HEK293T (cell line): ENCODE data around the gene VPS26A.
"Not testable (repeated sequence)": the region's sequence is repeated elsewhere in the genome, so short reads cannot be mapped to it uniquely, and the experiment has no call there.

Source experiments
- CTCF ChIA-PET: fragments of 350-600 bp; formaldehyde crosslinking; extraction: SDS; loops from one replicate; lab custom pipeline; 2021; ENCODE audit warnings: antibody characterized with exemption, inconsistent platforms; lab: Yijun Ruan, JAX
- POLR2A ChIA-PET: fragments of 350-600 bp; formaldehyde crosslinking; extraction: SDS; loops from one replicate; lab custom pipeline; 2020; ENCODE audit warnings: antibody characterized with exemption, inconsistent platforms; lab: Yijun Ruan, JAX
- DNase-seq: peaks from one replicate; pipeline ENCODE4 v3.0.0; 2012; ENCODE audit warnings: mixed read lengths; ENCODE audit errors: extremely low spot score
- ARNT ChIP-seq: fragments of 450-650 bp; IDR thresholded peaks from 2 replicates; pipeline ENCODE4 v1.6.1; 2017; ENCODE audit warnings: mild to moderate bottlenecking
- BHLHE40 ChIP-seq: fragments of 450-650 bp; IDR thresholded peaks from 2 replicates; pipeline ENCODE4 v1.6.1; 2016; ENCODE audit warnings: mild to moderate bottlenecking, moderate library complexity, borderline replicate concordance
- CTBP1 ChIP-seq: fragments of 450-650 bp; IDR thresholded peaks from 2 replicates; pipeline ENCODE4 v1.6.1; 2016; ENCODE audit warnings: borderline replicate concordance
- ELF4 ChIP-seq: fragments of 450-650 bp; IDR thresholded peaks from 2 replicates; pipeline ENCODE4 v1.6.1; 2017; ENCODE audit warnings: antibody characterized with exemption
- FOXA1 ChIP-seq: fragments of 450-650 bp; IDR thresholded peaks from 2 replicates; pipeline ENCODE4 v1.6.1; 2016; ENCODE audit warnings: mild to moderate bottlenecking
- FOXK2 ChIP-seq: fragments of 450-650 bp; IDR thresholded peaks from 2 replicates; pipeline ENCODE4 v1.6.1; 2016; ENCODE audit warnings: mild to moderate bottlenecking
- FOXM1 ChIP-seq: fragments of 450-650 bp; IDR thresholded peaks from 2 replicates; pipeline ENCODE4 v1.6.1; 2017; ENCODE audit warnings: mild to moderate bottlenecking, borderline replicate concordance
- HDGF ChIP-seq: fragments of 450-650 bp; IDR thresholded peaks from 2 replicates; pipeline ENCODE4 v1.6.1; 2017; ENCODE audit warnings: antibody characterized with exemption, borderline replicate concordance
- L3MBTL2 ChIP-seq: fragments of 450-650 bp; conservative IDR thresholded peaks from 2 replicates; pipeline ENCODE4 v1.6.1; 2016; ENCODE audit warnings: mild to moderate bottlenecking
- LEF1 ChIP-seq: fragments of 450-650 bp; IDR thresholded peaks from 2 replicates; pipeline ENCODE4 v1.6.1; 2017; ENCODE audit warnings: mild to moderate bottlenecking, borderline replicate concordance
- NFRKB ChIP-seq: fragments of 450-650 bp; IDR thresholded peaks from 2 replicates; pipeline ENCODE4 v1.6.1; 2016; ENCODE audit warnings: mild to moderate bottlenecking, moderate library complexity
- PKNOX1 ChIP-seq: fragments of 450-650 bp; IDR thresholded peaks from 2 replicates; pipeline ENCODE4 v1.6.1; 2016
- SP1 ChIP-seq: fragments of 450-650 bp; IDR thresholded peaks from 2 replicates; pipeline ENCODE4 v1.6.1; 2017
- SUZ12 ChIP-seq: fragments of 450-650 bp; IDR thresholded peaks from 2 replicates; pipeline ENCODE4 v1.6.1; 2016; ENCODE audit warnings: mild to moderate bottlenecking
- TARDBP ChIP-seq: fragments of 450-650 bp; IDR thresholded peaks from 2 replicates; pipeline ENCODE4 v1.6.1; 2016
- ZNF384 ChIP-seq: fragments of 450-650 bp; IDR thresholded peaks from 2 replicates; pipeline ENCODE4 v1.6.1; 2016

Gene VPS26A

GRCh38 chr10:69146759-69147158 lies 22.8 kb downstream of the VPS26A start:
- no peak for TF ChIP-seq LEF1
- no peak for TF ChIP-seq L3MBTL2
- no peak for TF ChIP-seq CTBP1
- TF ChIP-seq ELF4, result no peak
- TF ChIP-seq TARDBP, result no peak
- TF ChIP-seq PKNOX1, result no peak
- TF ChIP-seq FOXM1, result no peak
- no peak for TF ChIP-seq SUZ12
- TF ChIP-seq ZNF384, result no peak
- TF ChIP-seq HDGF, result no peak
- TF ChIP-seq ARNT, result no peak
- no peak for TF ChIP-seq NFRKB
- no peak for TF ChIP-seq FOXK2
- TF ChIP-seq FOXA1, result no peak
- no peak for TF ChIP-seq SP1
- no peak for TF ChIP-seq BHLHE40
- no peak for DNase-seq
- POLR2A ChIA-PET, result no interaction called here
- CTCF ChIA-PET, result no interaction called here

- DNase-seq, result no peak
- CTCF ChIA-PET, result no interaction called here
- TF ChIP-seq FOXM1 (no peak), SUZ12 (no peak), ARNT (no peak), LEF1 (no peak), NFRKB (no peak), TARDBP (no peak)
- POLR2A ChIA-PET, result no interaction called here
These were observed 28.0 kb downstream of the VPS26A start for GRCh38 chr10:69151984-69152383.

DNA sequence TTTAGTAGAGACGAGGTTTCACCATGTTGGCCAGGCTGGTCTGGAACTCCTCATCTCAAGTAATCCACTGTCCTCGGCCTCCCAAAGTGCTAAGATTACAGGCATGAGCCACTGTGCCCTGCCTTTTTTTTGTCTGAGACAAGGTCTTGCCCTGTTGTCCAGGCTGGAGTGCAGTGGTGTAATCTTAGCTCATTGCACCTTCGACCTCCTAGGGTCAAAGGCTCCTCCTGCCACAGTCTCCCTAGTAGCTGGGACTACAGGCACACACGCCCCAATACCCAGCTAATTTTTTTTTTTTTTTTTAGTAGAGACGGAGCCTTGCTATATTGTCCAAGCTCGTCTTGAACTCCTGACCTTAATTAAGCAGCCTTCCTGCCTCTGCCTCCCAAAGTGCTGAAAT lies 29.2 kb downstream of the VPS26A start:
- no peak for DNase-seq
- ChIA-PET CTCF (no interaction called here), POLR2A (no interaction called here)
- TF ChIP-seq ELF4, result no peak
- no peak for TF ChIP-seq FOXM1
- no peak for TF ChIP-seq SUZ12
- TF ChIP-seq ZNF384, result no peak
- TF ChIP-seq FOXK2, result no peak
- no peak for TF ChIP-seq ARNT
- TF ChIP-seq NFRKB, result no peak
- no peak for TF ChIP-seq TARDBP
- TF ChIP-seq SP1, result no peak
- TF ChIP-seq BHLHE40, result no peak
- TF ChIP-seq HDGF, result no peak
- TF ChIP-seq L3MBTL2, result no peak

DNA sequence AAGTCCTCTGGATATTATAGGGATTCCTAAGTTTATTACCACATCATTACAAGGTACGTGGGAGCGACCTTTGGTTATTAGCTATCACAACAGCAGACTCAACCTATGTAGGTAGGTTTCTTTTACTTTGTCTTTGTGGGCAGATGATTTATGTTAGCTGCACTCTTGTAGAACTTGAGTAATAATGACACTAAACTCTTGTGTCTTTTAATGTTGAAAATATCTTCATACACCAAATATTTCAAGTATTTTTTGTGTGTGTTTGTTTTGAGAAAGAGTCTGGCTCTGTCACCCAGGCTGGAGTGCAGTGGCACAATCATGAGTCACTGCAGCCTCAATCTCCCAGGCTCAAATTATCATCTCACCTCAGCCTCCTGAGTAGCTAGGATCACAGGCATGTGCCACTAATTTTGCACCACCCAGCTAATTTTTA lies 36.8 kb downstream of the VPS26A start:
- no peak for DNase-seq
- CTCF ChIA-PET, result no interaction called here
- POLR2A ChIA-PET, result no interaction called here
- TF ChIP-seq TARDBP (no peak), ELF4 (no peak), HDGF (no peak), SUZ12 (no peak), FOXA1 (no peak)

DNA sequence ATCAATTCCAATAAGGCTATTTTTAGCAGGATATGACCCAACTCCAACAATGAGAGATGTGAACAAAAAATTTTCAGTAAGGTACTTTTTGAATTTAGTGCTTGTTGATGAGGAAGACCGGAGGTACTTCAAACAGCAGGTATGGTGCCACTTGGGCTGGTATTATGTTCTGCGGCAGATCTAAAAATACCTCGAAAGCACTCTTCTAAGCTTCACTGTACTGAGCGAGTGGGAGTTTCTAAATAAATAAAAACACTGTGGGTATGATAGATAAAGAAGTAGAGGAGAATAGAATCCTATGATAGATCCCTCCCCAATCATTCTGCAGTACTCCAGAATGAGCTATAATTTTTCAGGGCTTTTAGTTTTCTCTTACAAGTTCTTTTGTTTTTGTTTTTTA lies 44.5 kb downstream of the VPS26A start:
- ChIA-PET CTCF (no interaction called here), POLR2A (no interaction called here)
- TF ChIP-seq SUZ12 (no peak), CTBP1 (no peak), FOXA1 (no peak), NFRKB (no peak), TARDBP (no peak), SP1 (no peak), FOXK2 (no peak), L3MBTL2 (no peak), LEF1 (no peak), BHLHE40 (no peak), PKNOX1 (no peak), FOXM1 (no peak), HDGF (no peak), ZNF384 (no peak)
- DNase-seq, result no peak

GRCh38 chr10:69172241-69172982 lies 48.4 kb downstream of the VPS26A start:
- CTCF ChIA-PET, result no interaction called here
- no peak for DNase-seq
- TF ChIP-seq LEF1, result no peak
- TF ChIP-seq TARDBP, result no peak
- TF ChIP-seq L3MBTL2, result no peak
- no peak for TF ChIP-seq BHLHE40
- no peak for TF ChIP-seq ELF4
- POLR2A ChIA-PET, result no interaction called here

DNA sequence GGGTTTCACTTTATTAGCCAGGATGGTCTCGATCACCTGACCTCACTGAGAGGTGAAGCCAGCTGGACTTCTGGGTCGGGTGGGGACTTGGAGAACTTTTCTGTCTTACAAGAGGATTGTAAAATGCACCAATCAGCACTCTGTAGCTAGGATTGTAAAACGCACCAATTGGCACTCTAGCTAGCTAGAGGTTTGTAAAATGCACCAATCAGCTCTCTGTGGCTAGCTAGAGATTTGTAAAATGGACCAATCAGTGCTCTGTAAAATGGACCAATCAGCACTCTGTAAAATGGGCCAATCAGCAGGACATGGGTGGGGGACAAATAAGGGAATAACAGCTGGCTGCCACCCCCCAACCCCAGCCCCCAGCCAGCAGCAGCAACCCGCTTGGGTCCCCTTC lies 51.3 kb downstream of the VPS26A start:
- CTCF ChIA-PET, DNase-seq: not testable (repeated sequence)
- POLR2A ChIA-PET, result interaction anchor here (1.1 kb wide), 1 partner anchor 51 kb away, joined by 3 read pairs; no protein-coding TSS in a partner anchor

DNA sequence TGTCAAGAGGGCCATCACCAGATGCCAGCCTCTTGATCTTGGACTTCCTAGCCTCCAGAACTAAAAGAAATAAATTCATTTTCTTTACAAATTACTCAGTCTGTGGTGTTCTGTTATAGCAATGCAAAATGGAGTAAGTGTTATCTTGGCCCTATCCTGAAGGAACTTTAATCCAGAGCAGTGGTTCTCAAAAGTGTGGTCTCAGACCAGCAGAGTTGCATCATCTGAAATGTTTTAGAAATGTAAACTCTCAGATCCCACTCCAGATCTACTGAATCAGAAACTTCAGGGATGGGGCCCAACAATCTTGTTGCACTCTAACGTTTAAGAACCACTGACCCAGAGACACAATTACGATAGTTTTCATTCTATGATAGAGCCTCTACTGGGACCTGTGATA lies 52.8 kb downstream of the VPS26A start:
- no peak for DNase-seq
- ChIA-PET CTCF (no interaction called here), POLR2A (no interaction called here)
- no peak for TF ChIP-seq ARNT
- TF ChIP-seq TARDBP, result no peak
- no peak for TF ChIP-seq L3MBTL2
- no peak for TF ChIP-seq CTBP1
- no peak for TF ChIP-seq FOXK2
- no peak for TF ChIP-seq NFRKB
- TF ChIP-seq SP1, result no peak
- no peak for TF ChIP-seq PKNOX1
- TF ChIP-seq FOXM1, result no peak
- no peak for TF ChIP-seq ZNF384
- no peak for TF ChIP-seq LEF1
